Measurements from ENCODE around the gene SCAMP5.

DNA sequence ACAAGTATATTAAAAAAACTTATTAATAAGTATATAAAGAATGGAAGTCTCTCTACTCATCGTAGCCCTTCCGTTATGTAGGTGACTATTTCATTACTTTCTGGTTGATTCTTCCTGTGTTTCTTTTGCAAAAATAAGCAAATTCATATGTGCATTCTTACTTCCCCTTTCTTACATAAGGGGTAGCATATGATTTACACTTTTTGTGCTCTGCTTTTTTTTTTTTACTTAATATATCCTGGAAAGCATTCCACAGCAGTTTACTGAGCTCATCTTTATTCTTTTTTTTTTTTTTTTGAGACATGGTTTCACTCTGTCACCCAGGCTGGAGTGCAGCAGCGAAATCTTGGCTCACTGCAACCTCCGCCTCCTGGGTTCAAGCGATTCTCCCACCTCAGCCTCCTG is 12.9 kb downstream of the SCAMP5 start:
- TF ChIP-seq NFATC4 (CRISPR knock-in tag; IDR thresholded peaks at IDR 0.05) (no peak), NR2C2 (CRISPR knock-in tag; IDR thresholded peaks at IDR 0.05) (no peak), IRF2 (CRISPR knock-in tag; IDR thresholded peaks at IDR 0.05; ENCODE audit: borderline replicate concordance, low read depth) (no peak), KAT7 (CRISPR knock-in tag; IDR thresholded peaks at IDR 0.05; ENCODE audit: borderline replicate concordance) (no peak), ZNF232 (CRISPR knock-in tag; IDR thresholded peaks at IDR 0.05) (no peak), CREB1 (CRISPR knock-in tag; IDR thresholded peaks at IDR 0.05) (no peak), ESRRA (CRISPR knock-in tag; IDR thresholded peaks at IDR 0.05; ENCODE audit: borderline replicate concordance) (no peak), ZNF219 (CRISPR knock-in tag; IDR thresholded peaks at IDR 0.05; ENCODE audit: borderline replicate concordance) (no peak), CREM (CRISPR knock-in tag; IDR thresholded peaks at IDR 0.05) (no peak)
- TF ChIP-seq, protein P1, sequence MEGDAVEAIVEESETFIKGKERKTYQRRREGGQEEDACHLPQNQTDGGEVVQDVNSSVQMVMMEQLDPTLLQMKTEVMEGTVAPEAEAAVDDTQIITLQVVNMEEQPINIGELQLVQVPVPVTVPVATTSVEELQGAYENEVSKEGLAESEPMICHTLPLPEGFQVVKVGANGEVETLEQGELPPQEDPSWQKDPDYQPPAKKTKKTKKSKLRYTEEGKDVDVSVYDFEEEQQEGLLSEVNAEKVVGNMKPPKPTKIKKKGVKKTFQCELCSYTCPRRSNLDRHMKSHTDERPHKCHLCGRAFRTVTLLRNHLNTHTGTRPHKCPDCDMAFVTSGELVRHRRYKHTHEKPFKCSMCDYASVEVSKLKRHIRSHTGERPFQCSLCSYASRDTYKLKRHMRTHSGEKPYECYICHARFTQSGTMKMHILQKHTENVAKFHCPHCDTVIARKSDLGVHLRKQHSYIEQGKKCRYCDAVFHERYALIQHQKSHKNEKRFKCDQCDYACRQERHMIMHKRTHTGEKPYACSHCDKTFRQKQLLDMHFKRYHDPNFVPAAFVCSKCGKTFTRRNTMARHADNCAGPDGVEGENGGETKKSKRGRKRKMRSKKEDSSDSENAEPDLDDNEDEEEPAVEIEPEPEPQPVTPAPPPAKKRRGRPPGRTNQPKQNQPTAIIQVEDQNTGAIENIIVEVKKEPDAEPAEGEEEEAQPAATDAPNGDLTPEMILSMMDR (IDR thresholded peaks at IDR 0.05): no peak
- TF ChIP-seq, protein P2, sequence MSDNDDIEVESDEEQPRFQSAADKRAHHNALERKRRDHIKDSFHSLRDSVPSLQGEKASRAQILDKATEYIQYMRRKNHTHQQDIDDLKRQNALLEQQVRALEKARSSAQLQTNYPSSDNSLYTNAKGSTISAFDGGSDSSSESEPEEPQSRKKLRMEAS (CRISPR knock-in tag; IDR thresholded peaks at IDR 0.05): no peak
- TF ChIP-seq, protein P3, sequence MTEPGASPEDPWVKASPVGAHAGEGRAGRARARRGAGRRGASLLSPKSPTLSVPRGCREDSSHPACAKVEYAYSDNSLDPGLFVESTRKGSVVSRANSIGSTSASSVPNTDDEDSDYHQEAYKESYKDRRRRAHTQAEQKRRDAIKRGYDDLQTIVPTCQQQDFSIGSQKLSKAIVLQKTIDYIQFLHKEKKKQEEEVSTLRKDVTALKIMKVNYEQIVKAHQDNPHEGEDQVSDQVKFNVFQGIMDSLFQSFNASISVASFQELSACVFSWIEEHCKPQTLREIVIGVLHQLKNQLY (CRISPR knock-in tag; IDR thresholded peaks at IDR 0.05): no peak

Measured in WTC11 (cell line).